ENCODE results near the gene APEH. TPM values are rescaled to one million over a fixed set of nuclear protein-coding genes. Genes with fewer than 3 reads are reported as not detected.

The APEH gene
- total RNA-seq, 1 experiment from 2014 or later = 215 TPM

DNA sequence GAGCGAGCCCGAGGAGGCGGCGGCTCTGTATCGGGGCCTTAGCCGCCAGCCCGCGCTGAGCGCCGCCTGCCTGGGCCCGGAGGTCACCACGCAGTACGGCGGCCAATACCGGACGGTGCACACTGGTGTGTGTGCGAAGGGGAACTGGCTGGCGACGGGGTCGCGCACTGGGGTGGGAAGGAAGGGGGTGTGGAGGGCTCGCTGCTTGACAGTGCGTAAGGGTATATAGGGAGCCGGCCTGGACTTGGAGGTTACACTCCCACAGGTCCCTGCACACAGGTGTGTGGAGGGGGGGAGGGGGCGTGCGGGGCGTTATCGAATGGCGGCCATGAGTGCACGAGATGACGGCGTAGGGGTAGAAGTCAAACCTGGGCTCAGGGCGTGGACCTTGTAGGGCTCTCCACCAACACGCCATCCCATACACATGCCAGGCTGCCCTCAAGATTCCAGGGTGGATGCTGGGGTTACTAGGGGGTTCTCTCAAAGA, 389 bp downstream of the APEH start:
- Mint-ChIP-seq H3K9me3 (no peaks in the 10 kb centered on the region), H3K27me3 (ENCODE audit: low read depth) (no peaks in the 10 kb centered on the region; the same call in 1 of the 2 replicates), H3K4me3 (peak overlapping the region; percentile 94 to 95), H3K4me1 (peaks cover 12 to 17% of the 10 kb centered on the region in 2 experiments), H3K36me3 (ENCODE audit: insufficient read depth in 1 of 3, low read depth in 3 of 3) (peaks cover 23 to 36% (median 34%) of the 10 kb centered on the region in 3 experiments; a peak in 6 of 7 replicates), H3K27ac (peak overlapping the region in 1 of 3 experiments; percentile 55; a peak in 1 of 7 replicates)
- H3K27me3 ChIP-seq (ENCODE audit: insufficient read depth, low read length) = no peaks in the 10 kb centered on the region
- no peak overlapping the region for H3K23ac ChIP-seq (ENCODE audit: insufficient read length, low read depth, low read length)
- no peak overlapping the region for H3K27ac ChIP-seq (ENCODE audit: insufficient read length, low read depth, low read length)
- no peak overlapping the region for H3K4ac ChIP-seq (ENCODE audit: low read depth, low read length)
- no peak overlapping the region for H2BK20ac ChIP-seq (ENCODE audit: low read depth, low read length, poor library complexity, severe bottlenecking)
- peak overlapping the region; percentile 52 for H3K9ac ChIP-seq (ENCODE audit: extremely low read depth, insufficient read length, low read length)
- H3K18ac ChIP-seq (ENCODE audit: insufficient read length, low read depth, low read length) = no peak overlapping the region
- 0 out of 2 replicates have a peak overlapping the region, but pooled peaks have one; percentile 34 for H3K14ac ChIP-seq (ENCODE audit: insufficient read depth, low read length)
- WGBS (ENCODE audit: extremely low coverage, insufficient read length, low lambda C conversion rate) = no CpG with 5 or more reads among the region's 34 CpGs
- H2BK5ac ChIP-seq (ENCODE audit: insufficient read length, low read length) = no peak overlapping the region
- H4K91ac ChIP-seq (ENCODE audit: insufficient read length, low read depth, low read length) = no peak overlapping the region
- H2BK12ac ChIP-seq (ENCODE audit: insufficient read length, low read depth, low read length) = no peak overlapping the region
- H2AFZ ChIP-seq (ENCODE audit: low read length) = no peak overlapping the region
- H3T11ph ChIP-seq (ENCODE audit: low read length) = no peak overlapping the region
- TF ChIP-seq, protein P1, sequence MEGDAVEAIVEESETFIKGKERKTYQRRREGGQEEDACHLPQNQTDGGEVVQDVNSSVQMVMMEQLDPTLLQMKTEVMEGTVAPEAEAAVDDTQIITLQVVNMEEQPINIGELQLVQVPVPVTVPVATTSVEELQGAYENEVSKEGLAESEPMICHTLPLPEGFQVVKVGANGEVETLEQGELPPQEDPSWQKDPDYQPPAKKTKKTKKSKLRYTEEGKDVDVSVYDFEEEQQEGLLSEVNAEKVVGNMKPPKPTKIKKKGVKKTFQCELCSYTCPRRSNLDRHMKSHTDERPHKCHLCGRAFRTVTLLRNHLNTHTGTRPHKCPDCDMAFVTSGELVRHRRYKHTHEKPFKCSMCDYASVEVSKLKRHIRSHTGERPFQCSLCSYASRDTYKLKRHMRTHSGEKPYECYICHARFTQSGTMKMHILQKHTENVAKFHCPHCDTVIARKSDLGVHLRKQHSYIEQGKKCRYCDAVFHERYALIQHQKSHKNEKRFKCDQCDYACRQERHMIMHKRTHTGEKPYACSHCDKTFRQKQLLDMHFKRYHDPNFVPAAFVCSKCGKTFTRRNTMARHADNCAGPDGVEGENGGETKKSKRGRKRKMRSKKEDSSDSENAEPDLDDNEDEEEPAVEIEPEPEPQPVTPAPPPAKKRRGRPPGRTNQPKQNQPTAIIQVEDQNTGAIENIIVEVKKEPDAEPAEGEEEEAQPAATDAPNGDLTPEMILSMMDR (conservative IDR thresholded peaks at IDR 0.05) = 0 out of 3 replicates have a peak, but pooled peaks have one; percentile 13
- no peaks in the 10 kb centered on the region for H4K20me1 ChIP-seq (ENCODE audit: control insufficient read depth, insufficient read depth, insufficient read length)
- no peaks in the 10 kb centered on the region for H3K9me3 ChIP-seq (ENCODE audit: control insufficient read depth, low read depth, low read length)
- H4K8ac ChIP-seq (replicated peaks; ENCODE audit: insufficient read length, low read depth, low read length) = no peak overlapping the region
- H3K23me2 ChIP-seq (ENCODE audit: insufficient read length, low read depth, low read length, poor library complexity, severe bottlenecking) = peaks cover 8% of the 10 kb centered on the region
- no peak overlapping the region for H2AK5ac ChIP-seq (ENCODE audit: insufficient read length, low read length)
- no peaks in the 10 kb centered on the region; the same call in 1 of the 2 replicates for H3K4me1 ChIP-seq (ENCODE audit: insufficient read depth, low read length)
- no peak overlapping the region for H4K5ac ChIP-seq (ENCODE audit: insufficient read length, low read depth, low read length)
- no peak for DNase-seq
- H2BK15ac ChIP-seq (ENCODE audit: low read depth, low read length) = no peak overlapping the region
- no peaks in the 10 kb centered on the region; the same call in 1 of the 2 replicates for H3K79me2 ChIP-seq (ENCODE audit: insufficient read depth, low read length)
- peak overlapping the region; percentile 93 for H3K4me2 ChIP-seq (ENCODE audit: insufficient read depth, insufficient read length, low read length)
- H3K56ac ChIP-seq (ENCODE audit: insufficient read length, low read depth, low read length) = no peak overlapping the region
- peaks cover 4% of the 10 kb centered on the region for H3K79me1 ChIP-seq (ENCODE audit: insufficient read depth, low read depth, low read length, poor library complexity, severe bottlenecking)
- no peak overlapping the region for H2BK120ac ChIP-seq (ENCODE audit: low read depth, low read length, poor library complexity, severe bottlenecking)
